ENCODE data around the gene C11orf54.
"Not testable (repeated sequence)": the region's sequence is repeated elsewhere in the genome, so short reads cannot be mapped to it uniquely, and the experiment has no call there.

C11orf54 gene

DNA sequence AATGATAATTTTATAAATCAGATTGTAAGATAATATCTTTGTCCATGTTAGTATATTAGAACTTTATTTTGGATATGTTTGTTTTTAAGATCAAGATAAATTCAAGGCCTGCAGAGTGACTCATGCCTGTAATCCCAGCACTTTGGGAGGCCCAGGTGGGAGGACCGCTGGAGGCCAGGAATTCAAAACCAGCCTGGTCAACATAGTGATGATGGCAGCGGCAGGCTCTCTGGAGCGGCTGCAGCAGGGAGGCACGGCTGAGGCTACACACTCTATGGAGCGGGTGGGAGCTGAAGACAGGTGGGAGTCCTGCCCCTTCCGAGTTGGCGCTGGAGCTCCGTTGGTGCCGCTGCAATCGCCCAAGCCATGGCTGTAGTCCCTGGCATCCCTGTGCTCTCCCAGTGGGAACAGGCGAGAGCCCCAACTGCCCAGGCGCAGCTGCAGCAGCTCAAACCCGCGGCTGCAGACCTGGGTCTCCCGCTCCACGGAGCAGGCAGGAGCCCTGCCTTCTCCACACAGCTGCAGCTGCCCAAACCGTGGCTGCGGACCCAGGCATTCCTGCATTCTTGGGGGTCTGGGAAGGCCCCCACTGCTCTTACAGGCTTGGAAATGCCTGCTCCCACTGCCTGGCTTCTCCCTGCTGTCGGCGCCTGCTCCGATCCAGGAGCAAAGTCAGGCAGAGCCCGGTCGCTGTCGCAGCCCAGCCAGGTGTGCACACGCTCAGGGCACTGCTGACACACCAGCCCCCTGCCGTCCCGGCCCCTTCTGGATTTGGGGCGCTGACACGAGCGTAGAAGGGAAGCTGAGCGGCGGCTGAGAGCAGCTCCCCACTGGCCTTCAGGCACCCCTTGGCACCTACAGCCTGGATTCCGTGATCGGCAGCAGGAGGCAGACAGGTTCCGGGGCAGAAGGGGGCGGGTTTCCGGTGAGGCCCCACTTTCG is 16.7 kb downstream of the C11orf54 start:
- H3K4me3 ChIP-seq (ENCODE audit: low read depth, low read length), result no peak overlapping the region
- H3K27ac ChIP-seq, result no peak overlapping the region
- no peak for DNase-seq
- peaks cover 55% of the 10 kb centered on the region for H3K36me3 ChIP-seq
- H3K9me3 ChIP-seq (ENCODE audit: severe bottlenecking), result no peaks in the 10 kb centered on the region
- H3K27me3 ChIP-seq (ENCODE audit: insufficient read depth, low read depth, severe bottlenecking), result no peaks in the 10 kb centered on the region
- TF ChIP-seq, protein P1, sequence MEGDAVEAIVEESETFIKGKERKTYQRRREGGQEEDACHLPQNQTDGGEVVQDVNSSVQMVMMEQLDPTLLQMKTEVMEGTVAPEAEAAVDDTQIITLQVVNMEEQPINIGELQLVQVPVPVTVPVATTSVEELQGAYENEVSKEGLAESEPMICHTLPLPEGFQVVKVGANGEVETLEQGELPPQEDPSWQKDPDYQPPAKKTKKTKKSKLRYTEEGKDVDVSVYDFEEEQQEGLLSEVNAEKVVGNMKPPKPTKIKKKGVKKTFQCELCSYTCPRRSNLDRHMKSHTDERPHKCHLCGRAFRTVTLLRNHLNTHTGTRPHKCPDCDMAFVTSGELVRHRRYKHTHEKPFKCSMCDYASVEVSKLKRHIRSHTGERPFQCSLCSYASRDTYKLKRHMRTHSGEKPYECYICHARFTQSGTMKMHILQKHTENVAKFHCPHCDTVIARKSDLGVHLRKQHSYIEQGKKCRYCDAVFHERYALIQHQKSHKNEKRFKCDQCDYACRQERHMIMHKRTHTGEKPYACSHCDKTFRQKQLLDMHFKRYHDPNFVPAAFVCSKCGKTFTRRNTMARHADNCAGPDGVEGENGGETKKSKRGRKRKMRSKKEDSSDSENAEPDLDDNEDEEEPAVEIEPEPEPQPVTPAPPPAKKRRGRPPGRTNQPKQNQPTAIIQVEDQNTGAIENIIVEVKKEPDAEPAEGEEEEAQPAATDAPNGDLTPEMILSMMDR (IDR thresholded peaks at IDR 0.05; ENCODE audit: low read depth, low read length), result no peak

DNA sequence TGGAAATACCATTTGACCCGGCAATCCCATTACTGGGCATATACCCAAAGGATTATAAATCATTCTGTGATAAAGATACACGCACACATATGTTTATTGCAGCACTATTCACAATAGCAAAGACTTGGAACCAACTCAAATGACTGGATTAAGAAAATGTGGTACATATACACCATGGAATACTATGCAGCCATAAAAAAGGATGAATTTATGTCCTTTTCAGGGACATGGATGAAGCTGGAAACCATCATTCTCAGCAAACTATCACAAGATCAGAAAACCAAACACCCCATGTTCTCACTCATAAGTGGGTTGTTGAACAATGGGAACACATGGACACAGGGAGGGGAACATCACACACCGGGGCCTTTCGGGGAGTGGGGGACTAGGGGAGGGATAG is 17.7 kb downstream of the C11orf54 start:
- H3K27me3 ChIP-seq (ENCODE audit: insufficient read depth, low read depth, severe bottlenecking); DNase-seq; H3K4me3 ChIP-seq (ENCODE audit: low read depth, low read length); H3K27ac ChIP-seq; H3K9me3 ChIP-seq (ENCODE audit: severe bottlenecking): not testable (repeated sequence)
- H3K36me3 ChIP-seq, result peaks cover 60% of the 10 kb centered on the region

DNA sequence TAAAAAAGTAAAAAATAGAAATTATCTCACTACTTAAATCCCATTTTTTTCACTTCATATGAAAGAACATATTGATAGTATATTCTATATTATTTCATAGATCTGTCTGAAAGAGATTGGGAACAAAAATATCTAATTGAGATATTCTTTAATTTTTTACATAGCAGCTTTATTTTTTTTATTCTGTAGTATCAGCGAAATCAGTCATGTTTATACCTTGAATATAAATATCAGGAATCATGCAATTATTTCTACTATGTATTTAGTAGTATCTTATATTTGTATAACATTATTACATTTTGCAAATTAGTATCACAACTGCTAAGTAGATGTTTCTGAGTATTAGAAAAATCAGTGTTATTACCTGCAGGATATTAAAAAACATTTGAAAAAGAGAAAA is 20.4 kb downstream of the C11orf54 start:
- Histone ChIP-seq H3K9me3 (ENCODE audit: severe bottlenecking) (no peaks in the 10 kb centered on the region), H3K4me3 (ENCODE audit: low read depth, low read length) (no peak overlapping the region), H3K36me3 (peaks cover 47% of the 10 kb centered on the region), H3K27me3 (ENCODE audit: insufficient read depth, low read depth, severe bottlenecking) (no peaks in the 10 kb centered on the region), H3K27ac (no peak overlapping the region)
- no peak for DNase-seq
- TF ChIP-seq, protein P1 (IDR thresholded peaks at IDR 0.05; ENCODE audit: low read depth, low read length), result no peak

DNA sequence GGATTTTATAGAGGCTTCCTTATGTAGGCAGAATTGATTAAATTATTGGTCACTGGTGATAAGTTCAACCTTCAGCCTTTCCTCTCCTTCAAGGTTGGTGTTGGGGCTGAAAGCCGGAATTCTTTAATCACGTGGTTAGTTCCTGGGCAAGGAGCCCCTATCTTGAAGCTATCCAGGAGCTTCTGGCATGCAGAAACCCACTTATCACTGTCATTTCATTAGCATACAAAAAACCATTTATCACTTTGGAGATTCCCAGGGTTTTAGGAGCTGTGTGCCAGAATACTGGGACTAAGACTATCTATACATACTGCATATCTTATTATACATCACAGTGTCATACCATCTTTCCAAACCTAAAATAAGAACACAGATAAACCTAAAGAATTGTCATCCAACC is 24.1 kb downstream of the C11orf54 start:
- Histone ChIP-seq H3K4me3 (ENCODE audit: low read depth, low read length) (no peak overlapping the region), H3K9me3 (ENCODE audit: severe bottlenecking) (no peaks in the 10 kb centered on the region), H3K36me3 (peaks cover 19% of the 10 kb centered on the region), H3K27me3 (ENCODE audit: insufficient read depth, low read depth, severe bottlenecking) (no peaks in the 10 kb centered on the region), H3K27ac (no peak overlapping the region)
- DNase-seq, result no peak
- TF ChIP-seq, protein P1 (IDR thresholded peaks at IDR 0.05; ENCODE audit: low read depth, low read length), result no peak

DNA sequence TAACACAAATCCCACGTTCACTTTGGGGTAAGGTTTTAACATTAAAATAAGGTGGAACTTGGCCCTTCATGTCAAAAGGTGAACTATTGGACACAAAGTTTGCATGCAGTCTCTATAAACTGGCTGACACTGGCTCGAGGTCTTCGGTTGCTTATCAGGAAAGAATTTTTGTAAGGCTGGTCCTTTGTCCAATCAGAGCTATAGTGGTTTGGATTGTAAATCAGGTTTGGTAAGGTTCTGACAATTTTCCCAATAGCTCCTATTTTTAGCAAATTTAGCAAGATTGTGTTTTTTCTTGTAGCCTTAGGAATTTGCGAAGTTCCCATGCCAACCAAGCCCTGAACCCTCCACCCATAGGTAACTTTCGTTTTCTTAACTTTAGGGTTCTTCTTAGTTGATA is 25.0 kb downstream of the C11orf54 start:
- H3K4me3 ChIP-seq (ENCODE audit: low read depth, low read length), result no peak overlapping the region
- TF ChIP-seq, protein P1 (IDR thresholded peaks at IDR 0.05; ENCODE audit: low read depth, low read length), result no peak
- no peaks in the 10 kb centered on the region for H3K27me3 ChIP-seq (ENCODE audit: insufficient read depth, low read depth, severe bottlenecking)
- H3K9me3 ChIP-seq (ENCODE audit: severe bottlenecking), result no peaks in the 10 kb centered on the region
- H3K27ac ChIP-seq, result no peak overlapping the region
- peaks cover 10% of the 10 kb centered on the region for H3K36me3 ChIP-seq
- no peak for DNase-seq

DNA sequence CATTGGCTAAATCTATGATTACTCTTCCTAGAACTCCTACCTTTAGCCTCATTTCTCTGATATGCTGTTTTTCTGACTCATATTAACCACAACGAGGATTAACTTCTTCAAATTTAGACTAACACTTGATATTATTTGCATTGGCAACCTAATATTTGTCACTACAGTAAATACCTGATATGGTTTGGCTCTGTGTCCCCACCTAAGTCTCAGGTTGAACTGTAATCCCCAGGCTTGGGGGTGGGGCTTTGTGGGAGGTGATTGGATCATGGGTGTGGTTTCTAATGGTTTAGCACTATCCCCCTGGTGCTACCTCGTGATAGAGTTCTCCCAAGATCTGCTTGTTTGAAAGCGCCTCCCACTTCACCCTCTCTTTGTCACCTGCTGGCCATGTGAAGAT is 25.5 kb downstream of the C11orf54 start:
- Histone ChIP-seq H3K27me3 (ENCODE audit: insufficient read depth, low read depth, severe bottlenecking) (no peaks in the 10 kb centered on the region), H3K27ac (no peak overlapping the region), H3K9me3 (ENCODE audit: severe bottlenecking) (no peaks in the 10 kb centered on the region), H3K4me3 (ENCODE audit: low read depth, low read length) (no peak overlapping the region), H3K36me3 (peaks cover 8% of the 10 kb centered on the region)
- TF ChIP-seq, protein P1 (IDR thresholded peaks at IDR 0.05; ENCODE audit: low read depth, low read length), result no peak
- no peak for DNase-seq
